CD4-positive, alpha-beta T cell treated with Interferon gamma for 1 hour (primary cell): ENCODE measurements around the gene RUNX2.

Source experiments
- DNase-seq: peaks from one replicate; pipeline ENCODE4 v3.0.0-alpha.2; 2020

The RUNX2 gene

GRCh38 chr6:45685076-45685475 lies 356.9 kb downstream of the RUNX2 start:
- DNase-seq, result no peak

- no peak for DNase-seq
These were observed 358.9 kb downstream of the RUNX2 start for GRCh38 chr6:45686841-45687569.

GRCh38 chr6:45687570-45687969 lies 359.4 kb downstream of the RUNX2 start:
- no peak for DNase-seq

GRCh38 chr6:45688180-45688579 lies 360.1 kb downstream of the RUNX2 start:
- DNase-seq, result no peak

- no peak for DNase-seq
These were observed 361.9 kb downstream of the RUNX2 start for GRCh38 chr6:45689926-45690615.

- no peak for DNase-seq
These were observed 362.7 kb downstream of the RUNX2 start for GRCh38 chr6:45690846-45691245.

- DNase-seq, result no peak
These were observed 363.3 kb downstream of the RUNX2 start for GRCh38 chr6:45691426-45691825.

- DNase-seq, result no peak
These were observed 363.9 kb downstream of the RUNX2 start for GRCh38 chr6:45692021-45692420.

GRCh38 chr6:45696738-45697137 lies 368.6 kb downstream of the RUNX2 start:
- no peak for DNase-seq

GRCh38 chr6:45697605-45698004 lies 369.5 kb downstream of the RUNX2 start:
- no peak for DNase-seq

- DNase-seq, result no peak
These were observed 369.9 kb downstream of the RUNX2 start for GRCh38 chr6:45698046-45698445.

- DNase-seq, result no peak
These were observed 371.5 kb downstream of the RUNX2 start for GRCh38 chr6:45699663-45700062.

GRCh38 chr6:45702849-45703739 lies 375.0 kb downstream of the RUNX2 start:
- no peak for DNase-seq

- no peak for DNase-seq
These were observed 376.1 kb downstream of the RUNX2 start for GRCh38 chr6:45704056-45704800.

GRCh38 chr6:45705137-45705855 lies 377.2 kb downstream of the RUNX2 start:
- no peak for DNase-seq

GRCh38 chr6:45706319-45706718 lies 378.2 kb downstream of the RUNX2 start:
- no peak for DNase-seq

GRCh38 chr6:45707176-45707575 lies 379.0 kb downstream of the RUNX2 start:
- no peak for DNase-seq

GRCh38 chr6:45709781-45710220 lies 381.7 kb downstream of the RUNX2 start:
- no peak for DNase-seq

- peak; percentile 53 for DNase-seq
These were observed 382.2 kb downstream of the RUNX2 start for GRCh38 chr6:45710304-45710821.

GRCh38 chr6:45712076-45712475 lies 383.9 kb downstream of the RUNX2 start:
- no peak for DNase-seq

GRCh38 chr6:45712786-45713185 lies 384.7 kb downstream of the RUNX2 start:
- no peak for DNase-seq
